K562 (cell line): Measurements from ENCODE around the gene ABCG5. TPM values are rescaled to one million over a fixed set of nuclear protein-coding genes. Genes with fewer than 3 reads are reported as not detected.

ENCODE experiments used
- BRD9 ChIP-seq: fragments of 450-650 bp; IDR thresholded peaks from 2 replicates; pipeline ENCODE4 v1.6.1; 2018; ENCODE audit warnings: low read depth; ENCODE audit not compliant: partially characterized antibody
- BRF2 ChIP-seq: IDR thresholded peaks from 3 replicates; pipeline ENCODE4 v1.6.1; 2011; ENCODE audit warnings: borderline replicate concordance, mild to moderate bottlenecking; ENCODE audit not compliant: insufficient read length, insufficient read depth
- CHAMP1 ChIP-seq: fragments of 450-650 bp; IDR thresholded peaks from 2 replicates; pipeline ENCODE4 v1.6.1; 2016; ENCODE audit warnings: mild to moderate bottlenecking
- DACH1 ChIP-seq: fragments of 450-650 bp; IDR thresholded peaks from 2 replicates; pipeline ENCODE4 v1.6.1; 2018; ENCODE audit not compliant: partially characterized antibody
- FOXK2 ChIP-seq, 2 experiments: fragments of 450-650 bp; IDR thresholded peaks in 1 of 2; conservative IDR thresholded peaks in 1 of 2; 2 replicates each; pipeline ENCODE4 v1.6.1; 2016; ENCODE audit warnings: low read depth in 2 of 2, mild to moderate bottlenecking in 1 of 2
- NR2C2 ChIP-seq, 2 experiments: fragments of 200-800 bp in 1 of 2; sonication (Bioruptor generic) in 1 of 2; sonication (generic) in 1 of 2; formaldehyde crosslinking in 1 of 2; IDR thresholded peaks; 2 replicates each; pipeline versions ENCODE4 v1.6.1 to v1.8.0; 2016 to 2022; ENCODE audit warnings: mild to moderate bottlenecking in 1 of 2, missing compliant biosample characterization in 1 of 2, missing genetic modification characterization in 1 of 2, missing genetic modification reagents in 1 of 2
- POU5F1 ChIP-seq: fragments of 150-350 bp; IDR thresholded peaks from 2 replicates; pipeline ENCODE4 v1.6.1; 2014; ENCODE audit warnings: borderline replicate concordance, low read length, low read depth, mild to moderate bottlenecking; ENCODE audit not compliant: partially characterized antibody
- RBM15 ChIP-seq: fragments of 200-400 bp; formaldehyde crosslinking; IDR thresholded peaks from 2 replicates; pipeline ENCODE4 v1.6.1; 2018; ENCODE audit warnings: mild to moderate bottlenecking, low read length, moderate library complexity; ENCODE audit not compliant: insufficient read depth
- SIX5 ChIP-seq, 2 experiments: IDR thresholded peaks; 2 replicates each; pipeline ENCODE4 v1.6.1; 2011; ENCODE audit warnings: low read length in 2 of 2, borderline replicate concordance in 1 of 2, low read depth in 1 of 2, mild to moderate bottlenecking in 1 of 2, moderate library complexity in 1 of 2; ENCODE audit not compliant: insufficient read depth in 1 of 2
- WHSC1 ChIP-seq: IDR thresholded peaks from one replicate; pipeline ENCODE4 v1.6.1; 2012; ENCODE audit warnings: low read length, control low read depth, inconsistent platforms
- ZBTB11 ChIP-seq, 3 experiments: fragments of 200-800 bp in 1 of 3; fragments of 250-450 bp in 1 of 3; fragments of 450-650 bp in 1 of 3; sonication (Bioruptor Pico) in 1 of 3; sonication (Bioruptor generic) in 1 of 3; formaldehyde crosslinking in 1 of 3; IDR thresholded peaks; 2 replicates each; pipeline versions ENCODE4 v1.6.1 to v1.8.0; 2016 to 2022; ENCODE audit warnings: mild to moderate bottlenecking in 2 of 3, missing genetic modification characterization in 2 of 3, missing compliant biosample characterization in 1 of 3, moderate library complexity in 1 of 3
- ZKSCAN1 ChIP-seq: fragments of 150-350 bp; IDR thresholded peaks from 2 replicates; pipeline ENCODE4 v1.6.1; 2016; ENCODE audit warnings: low read depth, low read length
- ZNF277 ChIP-seq: fragments of 250-450 bp; sonication (Bioruptor Pico); IDR thresholded peaks from 2 replicates; pipeline ENCODE4 v1.8.0; 2022; ENCODE audit warnings: inconsistent platforms, mild to moderate bottlenecking, moderate library complexity, borderline replicate concordance
- ZNF449 ChIP-seq: fragments of 250-450 bp; sonication (Bioruptor Pico); IDR thresholded peaks from 2 replicates; pipeline ENCODE4 v1.8.0; 2022; ENCODE audit warnings: moderate library complexity, mild to moderate bottlenecking, inconsistent platforms
- ZSCAN32 ChIP-seq: fragments of 450-650 bp; formaldehyde crosslinking; IDR thresholded peaks from 2 replicates; pipeline ENCODE4 v1.4.0; 2020; ENCODE audit warnings: mild to moderate bottlenecking, moderate library complexity
- polyA plus RNA-seq, 8 experiments: library from polyadenylated mRNA; depleted of rRNA in 4 of 8; stranded (reverse) in 5 of 8; unstranded in 3 of 8; fragments of >200 nt; fragmentation: Nextera tagmentation in 2 of 8; fragmentation: Illumina TruSeq in 1 of 8; extraction: Ambion mirVana in 2 of 8; extraction: Trizol in 1 of 8; gene quantifications; 2 replicates each; pipeline versions ENCODE4 v1.2.1 to v1.2.3, GENCODE V29; 2011 to 2014; ENCODE audit warnings: inconsistent platforms in 1 of 8, missing spikeins in 1 of 8
- total RNA-seq, 7 experiments: library from RNA; depleted of rRNA in 6 of 7; stranded (reverse); fragments of >200 nt in 6 of 7; fragmentation: Illumina TruSeq in 2 of 7; extraction: Trizol in 2 of 7; gene quantifications; 2 replicates each; pipeline versions ENCODE4 v1.2.1 to v1.2.3, GENCODE V29; 2011 to 2021; ENCODE audit warnings: low replicate concordance in 1 of 7

ABCG5 gene
- total and polyA plus RNA-seq, 9 of the 15 experiments (the other 6 are each of a cell fraction or from before 2014, with no cell fraction given): 0.01 TPM; not detected in 7

- TF ChIP-seq ZBTB11 (CRISPR knock-in tag; IDR thresholded peaks at IDR 0.05) (no peak; a peak in 1 of 6 replicates), RBM15 (no peak), ZSCAN32 (CRISPR knock-in tag) (no peak), ZNF277 (CRISPR knock-in tag) (no peak), ZNF449 (CRISPR knock-in tag) (no peak), FOXK2 (conservative IDR thresholded peaks at IDR 0.05 in 1 of 2, IDR thresholded peaks at IDR 0.05 in 1 of 2; ENCODE audit: low read depth in 2 of 2) (no peak), NR2C2 (CRISPR knock-in tag; IDR thresholded peaks at IDR 0.05) (0 out of 2 replicates have a peak, but pooled peaks have one; percentile 34), NR2C2 (tag; IDR thresholded peaks at IDR 0.05) (peak; percentile 95), POU5F1 (peak; percentile 31), BRD9 (no peak), BRF2 (no peak), CHAMP1 (no peak), DACH1 (peak; percentile 40), SIX5 (IDR thresholded peaks at IDR 0.05; ENCODE audit: borderline replicate concordance in 1 of 2, insufficient read depth in 1 of 2, low read depth in 1 of 2, low read length in 2 of 2) (peak; percentile 95 to 97), WHSC1 (no peak), ZKSCAN1 (no peak)
Measured at GRCh38 chr2:43773876-43774613, 64.6 kb downstream of the ABCG5 start, which contains the start of gene DYNC2LI1 (continued).
